HepG2 (cell line): ENCODE measurements around the gene MRPL18. TPM values are rescaled to one million over a fixed set of nuclear protein-coding genes. Genes with fewer than 3 reads are reported as not detected.

ENCODE experiments used
- ASH2L ChIP-seq: fragments of 300-600, 200-600 bp; sonication (generic); IDR thresholded peaks from 2 replicates; pipeline ENCODE4 v1.7.0; 2017; ENCODE audit warnings: low read depth, mild to moderate bottlenecking, moderate library complexity, mixed read lengths, low read length; ENCODE audit not compliant: insufficient read length
- ATF1 ChIP-seq: IDR thresholded peaks from 2 replicates; pipeline ENCODE4 v1.6.1; 2016; ENCODE audit warnings: mild to moderate bottlenecking, control low read depth
- ATF7-NPFF ChIP-seq: sonication (generic); formaldehyde crosslinking; IDR thresholded peaks from 2 replicates; pipeline ENCODE4 v1.8.1; 2023; ENCODE audit warnings: mild to moderate bottlenecking, low read depth, missing genetic modification reagents, moderate library complexity
- BORCS8-MEF2B ChIP-seq: sonication (generic); formaldehyde crosslinking; IDR thresholded peaks from 2 replicates; pipeline ENCODE4 v1.8.0; 2022; ENCODE audit warnings: mild to moderate bottlenecking, missing genetic modification reagents
- CHD4 ChIP-seq: fragments of 200-600 bp; sonication (generic); IDR thresholded peaks from 2 replicates; pipeline ENCODE4 v1.7.0; 2017; ENCODE audit warnings: mild to moderate bottlenecking, low read length, borderline replicate concordance
- GATAD1 ChIP-seq: IDR thresholded peaks from 2 replicates; pipeline ENCODE4 v1.6.1; 2016; ENCODE audit warnings: missing genetic modification reagents, missing compliant biosample characterization
- HMGXB3 ChIP-seq: sonication (generic); formaldehyde crosslinking; IDR thresholded peaks from 2 replicates; pipeline ENCODE4 v1.4.0; 2020; ENCODE audit warnings: missing genetic modification reagents, borderline replicate concordance
- LCORL ChIP-seq, 2 experiments: fragments of 450-650 bp in 1 of 2; sonication (generic) in 1 of 2; formaldehyde crosslinking in 1 of 2; IDR thresholded peaks; 2 replicates each; pipeline versions ENCODE4 v1.5.0 to v1.6.1; 2017 to 2020; ENCODE audit warnings: antibody characterized with exemption in 1 of 2, missing genetic modification reagents in 1 of 2
- MBD4 ChIP-seq: IDR thresholded peaks from 2 replicates; pipeline ENCODE4 v1.6.1; 2012; ENCODE audit warnings: low read length, inconsistent platforms, borderline replicate concordance
- MNT ChIP-seq: fragments of 450-650 bp; IDR thresholded peaks from 2 replicates; pipeline ENCODE4 v1.6.1; 2016
- PITX1 ChIP-seq: sonication (generic); formaldehyde crosslinking; IDR thresholded peaks from 2 replicates; pipeline ENCODE4 v1.5.1; 2020; ENCODE audit warnings: mild to moderate bottlenecking, missing genetic modification reagents
- POLR2A ChIP-seq, 2 experiments: IDR thresholded peaks; 2 replicates each; pipeline ENCODE4 v1.6.1; 2011; ENCODE audit warnings: low read depth in 2 of 2, low read length in 2 of 2, mild to moderate bottlenecking in 1 of 2, moderate library complexity in 1 of 2; ENCODE audit not compliant: insufficient read depth in 1 of 2
- REPIN1 ChIP-seq: sonication (generic); formaldehyde crosslinking; IDR thresholded peaks from 2 replicates; pipeline ENCODE4 v1.8.0; 2022; ENCODE audit warnings: missing genetic modification reagents, low read depth, mild to moderate bottlenecking, borderline replicate concordance
- SAP130 ChIP-seq: IDR thresholded peaks from 2 replicates; pipeline ENCODE4 v1.6.1; 2016; ENCODE audit warnings: low read depth
- SIN3A ChIP-seq: IDR thresholded peaks from 2 replicates; pipeline ENCODE4 v1.6.1; 2011; ENCODE audit warnings: low read depth, mild to moderate bottlenecking, control low read depth, low read length, borderline replicate concordance
- SMYD3 ChIP-seq: sonication (generic); formaldehyde crosslinking; IDR thresholded peaks from 2 replicates; pipeline ENCODE4 v1.8.1; 2023; ENCODE audit warnings: mild to moderate bottlenecking, missing genetic modification reagents
- SP5 ChIP-seq: IDR thresholded peaks from 2 replicates; pipeline ENCODE4 v1.6.1; 2016; ENCODE audit warnings: low read depth, borderline replicate concordance
- ZNF207 ChIP-seq: fragments of 450-650 bp; IDR thresholded peaks from 2 replicates; pipeline ENCODE4 v1.6.1; 2016; ENCODE audit warnings: antibody characterized with exemption, borderline replicate concordance
- ZNF30 ChIP-seq: sonication (generic); formaldehyde crosslinking; IDR thresholded peaks from 2 replicates; pipeline ENCODE4 v1.5.0; 2020; ENCODE audit warnings: mild to moderate bottlenecking, missing genetic modification reagents
- ZNF431 ChIP-seq: sonication (generic); formaldehyde crosslinking; IDR thresholded peaks from 2 replicates; pipeline ENCODE4 v1.9.0; 2022; ENCODE audit warnings: missing genetic modification reagents, low read depth, mild to moderate bottlenecking, borderline replicate concordance
- ZNF501 ChIP-seq: sonication (generic); formaldehyde crosslinking; IDR thresholded peaks from 2 replicates; pipeline ENCODE4 v1.5.1; 2020; ENCODE audit warnings: mild to moderate bottlenecking, moderate library complexity, missing genetic modification reagents
- ZNF605 ChIP-seq: sonication (generic); formaldehyde crosslinking; IDR thresholded peaks from 2 replicates; pipeline ENCODE4 v1.8.0; 2022; ENCODE audit warnings: mild to moderate bottlenecking, missing genetic modification reagents
- ZNF614 ChIP-seq: IDR thresholded peaks from 2 replicates; pipeline ENCODE4 v1.6.1; 2018; ENCODE audit warnings: missing biosample characterization, missing genetic modification reagents, inconsistent platforms, borderline replicate concordance
- ZNF720 ChIP-seq: sonication (generic); formaldehyde crosslinking; IDR thresholded peaks from 2 replicates; pipeline ENCODE4 v1.4.0; 2020; ENCODE audit warnings: missing genetic modification reagents
- polyA plus RNA-seq, 8 experiments: library from polyadenylated mRNA; depleted of rRNA in 3 of 8; stranded (reverse) in 7 of 8; unstranded in 1 of 8; fragments of >200 nt; fragmentation: Illumina TruSeq in 4 of 8; extraction: Trizol in 4 of 8; gene quantifications; 2 replicates each; pipeline versions ENCODE4 v1.2.1 to v1.2.3, GENCODE V29; 2011 to 2016; ENCODE audit warnings: low read depth in 4 of 8, missing spikeins in 1 of 8, mixed read lengths in 1 of 8; ENCODE audit not compliant: insufficient read depth in 1 of 8
- total RNA-seq, 5 experiments: library from RNA; depleted of rRNA; stranded (reverse); fragments of >200 nt; fragmentation: Illumina TruSeq; extraction: Trizol; gene quantifications; 2 replicates each; pipeline ENCODE4 v1.2.3, GENCODE V29; 2016; ENCODE audit warnings: low read depth in 1 of 5

Gene MRPL18
- total and polyA plus RNA-seq, 2 of the 13 experiments (the other 11 are each of a cell fraction or from before 2014, with no cell fraction given): 85.6 to 176 TPM

- TF ChIP-seq HMGXB3 (CRISPR knock-in tag): 0 out of 2 replicates have a peak, but pooled peaks have one; percentile 54
- 0 out of 2 replicates have a peak, but pooled peaks have one; percentile 35 for TF ChIP-seq ZNF431 (CRISPR knock-in tag)
- peak; percentile 25 for TF ChIP-seq ASH2L
- TF ChIP-seq MNT: no peak
- TF ChIP-seq GATAD1 (CRISPR knock-in tag): 0 out of 2 replicates have a peak, but pooled peaks have one; percentile 28
- TF ChIP-seq CHD4: no peak
- no peak for TF ChIP-seq LCORL (IDR thresholded peaks at IDR 0.05)
- peak; percentile 38; the same call in 1 of the 2 replicates for TF ChIP-seq LCORL (CRISPR knock-in tag; IDR thresholded peaks at IDR 0.05)
- peak; percentile 16; the same call in 1 of the 2 replicates for TF ChIP-seq ATF7-NPFF
- peak; percentile 57; the same call in 1 of the 2 replicates for TF ChIP-seq REPIN1 (CRISPR knock-in tag)
- no peak for TF ChIP-seq SIN3A
- TF ChIP-seq MBD4: peak; percentile 27; the same call in 1 of the 2 replicates
- TF ChIP-seq SMYD3 (CRISPR knock-in tag): 0 out of 2 replicates have a peak, but pooled peaks have one; percentile 50
- TF ChIP-seq ZNF614 (CRISPR knock-in tag): 0 out of 2 replicates have a peak, but pooled peaks have one; percentile 21
- no peak for TF ChIP-seq ZNF30 (CRISPR knock-in tag)
- TF ChIP-seq SP5 (CRISPR knock-in tag): 0 out of 2 replicates have a peak, but pooled peaks have one; percentile 15
- TF ChIP-seq ZNF605 (CRISPR knock-in tag): peak; percentile 67; the same call in 1 of the 2 replicates
- TF ChIP-seq ZNF720 (CRISPR knock-in tag): peak; percentile 83; the same call in 1 of the 2 replicates
- peak in 1 of 2 experiments; percentile 50; a peak in 1 of 4 replicates for TF ChIP-seq POLR2A (IDR thresholded peaks at IDR 0.05; ENCODE audit: insufficient read depth in 1 of 2, low read depth in 2 of 2, low read length in 2 of 2)
- peak; percentile 59 for TF ChIP-seq PITX1 (CRISPR knock-in tag)
- 0 out of 2 replicates have a peak, but pooled peaks have one; percentile 27 for TF ChIP-seq SAP130 (CRISPR knock-in tag)
- no peak for TF ChIP-seq ZNF207
- TF ChIP-seq ATF1 (CRISPR knock-in tag): no peak
- TF ChIP-seq ZNF501: peak; percentile 42; the same call in 1 of the 2 replicates
- TF ChIP-seq BORCS8-MEF2B (CRISPR knock-in tag): peak; percentile 71; the same call in 1 of the 2 replicates
Measured at GRCh38 chr6:159758031-159759001, 32.0 kb upstream of the MRPL18 start (continued).
